A549 treated with GW870086 at 1 μM for 4 hours (cell line): Measurements from ENCODE around the gene C16orf46. TPM values are rescaled to one million over a fixed set of nuclear protein-coding genes. Genes with fewer than 3 reads are reported as not detected.

Experiments
- total RNA-seq: library from RNA; stranded (reverse); fragments of 200-300 nt; extraction: Qiagen RNA extraction; gene quantifications from 5 replicates; pipeline ENCODE4 v1.2.3, GENCODE V29; 2022; ENCODE audit warnings: low read depth

C16orf46 gene
- 0.41 to 1.5 TPM (median 1.1 TPM) in 5 replicates for total RNA-seq

GRCh38 chr16:81077076-81077940 lies at the start of gene C16orf46:
TSS of gene C16orf46 (minus strand) at chr16:81077238. CDS start at chr16:81063955, 13,283 bp downstream.

GRCh38 chr16:81095953-81096714 lies 19.1 kb upstream of the C16orf46 start, which contains the start of gene GCSH:
TSS of gene GCSH (minus strand) at chr16:81096395. CDS start at chr16:81096278, 117 bp downstream.

GRCh38 chr16:81035398-81035974 lies 41.6 kb downstream of the C16orf46 start, which contains the start of gene ATMIN:
TSS of gene ATMIN (plus strand) at chr16:81035842. CDS start at chr16:81035871, 29 bp downstream.

Other genes starting within 250 kb of the C16orf46 start
- 121 to 136 TPM (median 130 TPM) in 5 replicates for gene CMC2, start 70.4 kb downstream of the C16orf46 start, total RNA-seq
- 61.4 to 111 TPM (median 67.5 TPM) in 5 replicates for gene CENPN, start 70.0 kb downstream of the C16orf46 start, total RNA-seq
- gene ATMIN, start 41.4 kb downstream of the C16orf46 start, total RNA-seq: 28.8 to 35.1 TPM (median 33.4 TPM) in 5 replicates
- gene GCSH, start 19.2 kb upstream of the C16orf46 start, total RNA-seq: 51.5 to 67.4 TPM (median 61.9 TPM) in 5 replicates
- gene BCO1, start 161.5 kb upstream of the C16orf46 start, total RNA-seq: 0.81 to 1.1 TPM (median 1.1 TPM) in 5 replicates
- 2.2 to 3.1 TPM (median 2.7 TPM) in 5 replicates for gene GAN, start 237.7 kb upstream of the C16orf46 start, total RNA-seq